Measurements from ENCODE around the gene KMT2E. TPM values are rescaled to one million over a fixed set of nuclear protein-coding genes. Genes with fewer than 3 reads are reported as not detected.

Gene KMT2E
- total RNA-seq, 1 experiment from 2014 or later: 52.3 TPM

DNA sequence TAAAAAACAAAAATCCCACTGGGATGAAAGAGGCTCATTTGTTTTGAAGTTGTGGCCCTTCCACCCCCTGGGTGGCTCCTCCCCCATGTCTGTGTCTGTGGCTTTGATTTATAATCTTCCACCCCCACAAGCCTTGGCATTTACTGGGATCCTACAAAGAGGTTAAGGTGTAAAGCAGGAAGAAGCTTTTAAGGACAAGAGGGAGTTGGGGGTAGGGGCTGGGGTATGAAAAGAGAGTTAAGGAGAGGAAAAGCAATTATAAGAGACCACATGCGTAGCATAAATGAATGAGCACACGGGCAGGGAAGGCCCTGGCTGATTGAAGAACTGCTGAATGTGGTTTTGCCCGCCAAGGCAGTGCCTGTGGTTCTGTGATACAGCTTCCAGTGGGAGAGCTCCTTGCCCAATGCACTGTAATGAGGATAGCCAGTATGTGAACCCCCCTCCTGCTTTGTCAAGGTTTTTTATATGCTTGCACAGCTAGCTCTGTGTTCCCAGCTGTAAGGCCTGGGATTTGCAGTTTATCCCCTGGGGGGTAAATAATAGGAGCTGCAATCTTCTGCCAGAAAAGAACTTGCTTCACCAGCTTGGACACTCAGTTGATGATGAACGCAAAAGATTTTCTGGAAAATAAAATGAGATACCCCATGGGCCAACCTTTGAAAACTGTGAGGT, 34.7 kb upstream of the KMT2E start (continued):
- TF ChIP-seq, protein P1, sequence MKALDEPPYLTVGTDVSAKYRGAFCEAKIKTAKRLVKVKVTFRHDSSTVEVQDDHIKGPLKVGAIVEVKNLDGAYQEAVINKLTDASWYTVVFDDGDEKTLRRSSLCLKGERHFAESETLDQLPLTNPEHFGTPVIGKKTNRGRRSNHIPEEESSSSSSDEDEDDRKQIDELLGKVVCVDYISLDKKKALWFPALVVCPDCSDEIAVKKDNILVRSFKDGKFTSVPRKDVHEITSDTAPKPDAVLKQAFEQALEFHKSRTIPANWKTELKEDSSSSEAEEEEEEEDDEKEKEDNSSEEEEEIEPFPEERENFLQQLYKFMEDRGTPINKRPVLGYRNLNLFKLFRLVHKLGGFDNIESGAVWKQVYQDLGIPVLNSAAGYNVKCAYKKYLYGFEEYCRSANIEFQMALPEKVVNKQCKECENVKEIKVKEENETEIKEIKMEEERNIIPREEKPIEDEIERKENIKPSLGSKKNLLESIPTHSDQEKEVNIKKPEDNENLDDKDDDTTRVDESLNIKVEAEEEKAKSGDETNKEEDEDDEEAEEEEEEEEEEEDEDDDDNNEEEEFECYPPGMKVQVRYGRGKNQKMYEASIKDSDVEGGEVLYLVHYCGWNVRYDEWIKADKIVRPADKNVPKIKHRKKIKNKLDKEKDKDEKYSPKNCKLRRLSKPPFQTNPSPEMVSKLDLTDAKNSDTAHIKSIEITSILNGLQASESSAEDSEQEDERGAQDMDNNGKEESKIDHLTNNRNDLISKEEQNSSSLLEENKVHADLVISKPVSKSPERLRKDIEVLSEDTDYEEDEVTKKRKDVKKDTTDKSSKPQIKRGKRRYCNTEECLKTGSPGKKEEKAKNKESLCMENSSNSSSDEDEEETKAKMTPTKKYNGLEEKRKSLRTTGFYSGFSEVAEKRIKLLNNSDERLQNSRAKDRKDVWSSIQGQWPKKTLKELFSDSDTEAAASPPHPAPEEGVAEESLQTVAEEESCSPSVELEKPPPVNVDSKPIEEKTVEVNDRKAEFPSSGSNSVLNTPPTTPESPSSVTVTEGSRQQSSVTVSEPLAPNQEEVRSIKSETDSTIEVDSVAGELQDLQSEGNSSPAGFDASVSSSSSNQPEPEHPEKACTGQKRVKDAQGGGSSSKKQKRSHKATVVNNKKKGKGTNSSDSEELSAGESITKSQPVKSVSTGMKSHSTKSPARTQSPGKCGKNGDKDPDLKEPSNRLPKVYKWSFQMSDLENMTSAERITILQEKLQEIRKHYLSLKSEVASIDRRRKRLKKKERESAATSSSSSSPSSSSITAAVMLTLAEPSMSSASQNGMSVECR (CRISPR knock-in tag; IDR thresholded peaks at IDR 0.05; ENCODE audit: borderline replicate concordance): 0 out of 2 replicates have a peak, but pooled peaks have one; percentile 24
- TF ChIP-seq GRHL2 (CRISPR knock-in tag; IDR thresholded peaks at IDR 0.05; ENCODE audit: insufficient replicate concordance, severe bottlenecking): no peak
- TF ChIP-seq, protein P2, sequence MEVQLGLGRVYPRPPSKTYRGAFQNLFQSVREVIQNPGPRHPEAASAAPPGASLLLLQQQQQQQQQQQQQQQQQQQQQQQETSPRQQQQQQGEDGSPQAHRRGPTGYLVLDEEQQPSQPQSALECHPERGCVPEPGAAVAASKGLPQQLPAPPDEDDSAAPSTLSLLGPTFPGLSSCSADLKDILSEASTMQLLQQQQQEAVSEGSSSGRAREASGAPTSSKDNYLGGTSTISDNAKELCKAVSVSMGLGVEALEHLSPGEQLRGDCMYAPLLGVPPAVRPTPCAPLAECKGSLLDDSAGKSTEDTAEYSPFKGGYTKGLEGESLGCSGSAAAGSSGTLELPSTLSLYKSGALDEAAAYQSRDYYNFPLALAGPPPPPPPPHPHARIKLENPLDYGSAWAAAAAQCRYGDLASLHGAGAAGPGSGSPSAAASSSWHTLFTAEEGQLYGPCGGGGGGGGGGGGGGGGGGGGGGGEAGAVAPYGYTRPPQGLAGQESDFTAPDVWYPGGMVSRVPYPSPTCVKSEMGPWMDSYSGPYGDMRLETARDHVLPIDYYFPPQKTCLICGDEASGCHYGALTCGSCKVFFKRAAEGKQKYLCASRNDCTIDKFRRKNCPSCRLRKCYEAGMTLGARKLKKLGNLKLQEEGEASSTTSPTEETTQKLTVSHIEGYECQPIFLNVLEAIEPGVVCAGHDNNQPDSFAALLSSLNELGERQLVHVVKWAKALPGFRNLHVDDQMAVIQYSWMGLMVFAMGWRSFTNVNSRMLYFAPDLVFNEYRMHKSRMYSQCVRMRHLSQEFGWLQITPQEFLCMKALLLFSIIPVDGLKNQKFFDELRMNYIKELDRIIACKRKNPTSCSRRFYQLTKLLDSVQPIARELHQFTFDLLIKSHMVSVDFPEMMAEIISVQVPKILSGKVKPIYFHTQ (CRISPR knock-in tag; IDR thresholded peaks at IDR 0.05): 0 out of 2 replicates have a peak, but pooled peaks have one; percentile 35
- no peak for TF ChIP-seq NR1H2 (CRISPR knock-in tag; IDR thresholded peaks at IDR 0.05)
- TF ChIP-seq TEAD1 (CRISPR knock-in tag; IDR thresholded peaks at IDR 0.05): peak; percentile 54; the same call in 1 of the 2 replicates

DNA sequence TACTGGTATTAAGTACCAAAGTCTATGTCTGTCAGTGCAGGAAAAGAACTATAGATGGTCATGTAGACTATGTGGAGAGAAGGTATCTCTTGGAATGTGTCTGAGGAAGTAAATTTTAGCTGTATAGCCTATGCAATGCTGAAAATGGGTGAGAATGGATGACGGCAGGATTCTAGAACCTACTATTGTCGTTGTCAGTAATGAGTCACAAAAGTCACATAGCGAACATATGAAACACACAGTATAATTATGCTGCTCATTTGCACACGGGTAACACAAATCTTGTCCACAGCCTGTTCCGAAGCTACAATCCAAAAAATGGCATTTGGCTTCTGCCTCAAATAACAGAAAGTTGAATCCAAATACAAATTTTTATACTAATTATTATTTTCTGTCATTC, 33.6 kb upstream of the KMT2E start:
- no peaks in the 10 kb centered on the region for H3K9me3 Mint-ChIP-seq
- POLR2A ChIA-PET: interaction anchor here (1.0 to 1.4 kb wide), 2 partner anchors 32 to 35 kb away, joined by 4 to 5 read pairs; no protein-coding TSS in a partner anchor
- no peaks in the 10 kb centered on the region for H3K36me3 Mint-ChIP-seq
- H3K4me1 Mint-ChIP-seq: peaks cover 64% of the 10 kb centered on the region
- H3K27me3 Mint-ChIP-seq (ENCODE audit: low read depth): no peaks in the 10 kb centered on the region
- CTCF ChIA-PET: interaction anchor here (0.5 to 2.6 kb wide), 16 partner anchors 8 to 346 kb away, joined by 3 to 34 read pairs (median 6); partner anchors contain the start of gene KMT2E
- ATAC-seq: no peak
- peak overlapping the region; percentile 11; the same call in 1 of the 2 replicates for H3K27ac Mint-ChIP-seq
- DNase-seq (ENCODE audit: low spot score): no peak
- no peak overlapping the region for H3K4me3 Mint-ChIP-seq
- TF ChIP-seq SMAD3 (CRISPR knock-in tag; IDR thresholded peaks at IDR 0.05; ENCODE audit: borderline replicate concordance): no peak
- no peak for TF ChIP-seq NR1H2 (CRISPR knock-in tag; IDR thresholded peaks at IDR 0.05)
- no peak for TF ChIP-seq TP53 (CRISPR knock-in tag; IDR thresholded peaks at IDR 0.05)
- TF ChIP-seq, protein P3, sequence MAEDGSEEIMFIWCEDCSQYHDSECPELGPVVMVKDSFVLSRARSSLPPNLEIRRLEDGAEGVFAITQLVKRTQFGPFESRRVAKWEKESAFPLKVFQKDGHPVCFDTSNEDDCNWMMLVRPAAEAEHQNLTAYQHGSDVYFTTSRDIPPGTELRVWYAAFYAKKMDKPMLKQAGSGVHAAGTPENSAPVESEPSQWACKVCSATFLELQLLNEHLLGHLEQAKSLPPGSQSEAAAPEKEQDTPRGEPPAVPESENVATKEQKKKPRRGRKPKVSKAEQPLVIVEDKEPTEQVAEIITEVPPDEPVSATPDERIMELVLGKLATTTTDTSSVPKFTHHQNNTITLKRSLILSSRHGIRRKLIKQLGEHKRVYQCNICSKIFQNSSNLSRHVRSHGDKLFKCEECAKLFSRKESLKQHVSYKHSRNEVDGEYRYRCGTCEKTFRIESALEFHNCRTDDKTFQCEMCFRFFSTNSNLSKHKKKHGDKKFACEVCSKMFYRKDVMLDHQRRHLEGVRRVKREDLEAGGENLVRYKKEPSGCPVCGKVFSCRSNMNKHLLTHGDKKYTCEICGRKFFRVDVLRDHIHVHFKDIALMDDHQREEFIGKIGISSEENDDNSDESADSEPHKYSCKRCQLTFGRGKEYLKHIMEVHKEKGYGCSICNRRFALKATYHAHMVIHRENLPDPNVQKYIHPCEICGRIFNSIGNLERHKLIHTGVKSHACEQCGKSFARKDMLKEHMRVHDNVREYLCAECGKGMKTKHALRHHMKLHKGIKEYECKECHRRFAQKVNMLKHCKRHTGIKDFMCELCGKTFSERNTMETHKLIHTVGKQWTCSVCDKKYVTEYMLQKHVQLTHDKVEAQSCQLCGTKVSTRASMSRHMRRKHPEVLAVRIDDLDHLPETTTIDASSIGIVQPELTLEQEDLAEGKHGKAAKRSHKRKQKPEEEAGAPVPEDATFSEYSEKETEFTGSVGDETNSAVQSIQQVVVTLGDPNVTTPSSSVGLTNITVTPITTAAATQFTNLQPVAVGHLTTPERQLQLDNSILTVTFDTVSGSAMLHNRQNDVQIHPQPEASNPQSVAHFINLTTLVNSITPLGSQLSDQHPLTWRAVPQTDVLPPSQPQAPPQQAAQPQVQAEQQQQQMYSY (CRISPR knock-in tag; IDR thresholded peaks at IDR 0.05): no peak
- TF ChIP-seq, protein P4, sequence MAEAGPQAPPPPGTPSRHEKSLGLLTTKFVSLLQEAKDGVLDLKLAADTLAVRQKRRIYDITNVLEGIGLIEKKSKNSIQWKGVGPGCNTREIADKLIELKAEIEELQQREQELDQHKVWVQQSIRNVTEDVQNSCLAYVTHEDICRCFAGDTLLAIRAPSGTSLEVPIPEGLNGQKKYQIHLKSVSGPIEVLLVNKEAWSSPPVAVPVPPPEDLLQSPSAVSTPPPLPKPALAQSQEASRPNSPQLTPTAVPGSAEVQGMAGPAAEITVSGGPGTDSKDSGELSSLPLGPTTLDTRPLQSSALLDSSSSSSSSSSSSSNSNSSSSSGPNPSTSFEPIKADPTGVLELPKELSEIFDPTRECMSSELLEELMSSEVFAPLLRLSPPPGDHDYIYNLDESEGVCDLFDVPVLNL (CRISPR knock-in tag; IDR thresholded peaks at IDR 0.05; ENCODE audit: borderline replicate concordance, low read depth): no peak
- TF ChIP-seq KAT7 (CRISPR knock-in tag; IDR thresholded peaks at IDR 0.05; ENCODE audit: borderline replicate concordance): no peak
- TF ChIP-seq, protein P5, sequence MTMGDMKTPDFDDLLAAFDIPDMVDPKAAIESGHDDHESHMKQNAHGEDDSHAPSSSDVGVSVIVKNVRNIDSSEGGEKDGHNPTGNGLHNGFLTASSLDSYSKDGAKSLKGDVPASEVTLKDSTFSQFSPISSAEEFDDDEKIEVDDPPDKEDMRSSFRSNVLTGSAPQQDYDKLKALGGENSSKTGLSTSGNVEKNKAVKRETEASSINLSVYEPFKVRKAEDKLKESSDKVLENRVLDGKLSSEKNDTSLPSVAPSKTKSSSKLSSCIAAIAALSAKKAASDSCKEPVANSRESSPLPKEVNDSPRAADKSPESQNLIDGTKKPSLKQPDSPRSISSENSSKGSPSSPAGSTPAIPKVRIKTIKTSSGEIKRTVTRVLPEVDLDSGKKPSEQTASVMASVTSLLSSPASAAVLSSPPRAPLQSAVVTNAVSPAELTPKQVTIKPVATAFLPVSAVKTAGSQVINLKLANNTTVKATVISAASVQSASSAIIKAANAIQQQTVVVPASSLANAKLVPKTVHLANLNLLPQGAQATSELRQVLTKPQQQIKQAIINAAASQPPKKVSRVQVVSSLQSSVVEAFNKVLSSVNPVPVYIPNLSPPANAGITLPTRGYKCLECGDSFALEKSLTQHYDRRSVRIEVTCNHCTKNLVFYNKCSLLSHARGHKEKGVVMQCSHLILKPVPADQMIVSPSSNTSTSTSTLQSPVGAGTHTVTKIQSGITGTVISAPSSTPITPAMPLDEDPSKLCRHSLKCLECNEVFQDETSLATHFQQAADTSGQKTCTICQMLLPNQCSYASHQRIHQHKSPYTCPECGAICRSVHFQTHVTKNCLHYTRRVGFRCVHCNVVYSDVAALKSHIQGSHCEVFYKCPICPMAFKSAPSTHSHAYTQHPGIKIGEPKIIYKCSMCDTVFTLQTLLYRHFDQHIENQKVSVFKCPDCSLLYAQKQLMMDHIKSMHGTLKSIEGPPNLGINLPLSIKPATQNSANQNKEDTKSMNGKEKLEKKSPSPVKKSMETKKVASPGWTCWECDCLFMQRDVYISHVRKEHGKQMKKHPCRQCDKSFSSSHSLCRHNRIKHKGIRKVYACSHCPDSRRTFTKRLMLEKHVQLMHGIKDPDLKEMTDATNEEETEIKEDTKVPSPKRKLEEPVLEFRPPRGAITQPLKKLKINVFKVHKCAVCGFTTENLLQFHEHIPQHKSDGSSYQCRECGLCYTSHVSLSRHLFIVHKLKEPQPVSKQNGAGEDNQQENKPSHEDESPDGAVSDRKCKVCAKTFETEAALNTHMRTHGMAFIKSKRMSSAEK (CRISPR knock-in tag; IDR thresholded peaks at IDR 0.05; ENCODE audit: borderline replicate concordance): no peak
- TF ChIP-seq, protein P6, sequence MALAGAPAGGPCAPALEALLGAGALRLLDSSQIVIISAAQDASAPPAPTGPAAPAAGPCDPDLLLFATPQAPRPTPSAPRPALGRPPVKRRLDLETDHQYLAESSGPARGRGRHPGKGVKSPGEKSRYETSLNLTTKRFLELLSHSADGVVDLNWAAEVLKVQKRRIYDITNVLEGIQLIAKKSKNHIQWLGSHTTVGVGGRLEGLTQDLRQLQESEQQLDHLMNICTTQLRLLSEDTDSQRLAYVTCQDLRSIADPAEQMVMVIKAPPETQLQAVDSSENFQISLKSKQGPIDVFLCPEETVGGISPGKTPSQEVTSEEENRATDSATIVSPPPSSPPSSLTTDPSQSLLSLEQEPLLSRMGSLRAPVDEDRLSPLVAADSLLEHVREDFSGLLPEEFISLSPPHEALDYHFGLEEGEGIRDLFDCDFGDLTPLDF (CRISPR knock-in tag; IDR thresholded peaks at IDR 0.05): no peak
- TF ChIP-seq GABPB1 (CRISPR knock-in tag; IDR thresholded peaks at IDR 0.05): no peak
- TF ChIP-seq ZNF671 (CRISPR knock-in tag; IDR thresholded peaks at IDR 0.05): no peak
- TF ChIP-seq SP1 (CRISPR knock-in tag; conservative IDR thresholded peaks at IDR 0.05): no peak
- no peak for TF ChIP-seq FOXP1 (CRISPR knock-in tag; IDR thresholded peaks at IDR 0.05; ENCODE audit: borderline replicate concordance)
